ENCODE data around the gene PRAMEF12.
"Not testable (repeated sequence)": the region's sequence is repeated elsewhere in the genome, so short reads cannot be mapped to it uniquely, and the experiment has no call there.

Gene PRAMEF12

DNA sequence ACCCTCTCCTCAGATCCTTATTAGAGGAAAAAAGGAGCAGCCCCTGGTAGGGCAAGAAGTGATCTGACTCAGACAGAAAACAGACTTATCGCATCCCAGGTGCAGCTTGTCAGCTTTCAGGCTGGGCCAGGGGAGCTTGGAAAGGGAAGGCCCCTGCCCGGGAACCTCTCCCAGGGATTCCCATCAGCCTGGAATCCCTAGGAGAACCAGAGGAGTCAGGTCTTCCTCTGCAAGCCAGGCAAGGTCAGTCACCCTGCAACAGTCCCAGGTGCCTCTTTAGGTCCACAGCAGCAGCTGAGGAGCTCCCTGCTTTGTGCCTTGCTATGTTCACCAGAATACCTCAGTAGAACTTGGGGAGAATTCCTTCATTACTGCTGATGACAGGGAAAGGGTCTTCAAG lies 2.9 kb upstream of the PRAMEF12 start:
- no peak for DNase-seq (ENCODE audit: low read depth, low spot score)

DNA sequence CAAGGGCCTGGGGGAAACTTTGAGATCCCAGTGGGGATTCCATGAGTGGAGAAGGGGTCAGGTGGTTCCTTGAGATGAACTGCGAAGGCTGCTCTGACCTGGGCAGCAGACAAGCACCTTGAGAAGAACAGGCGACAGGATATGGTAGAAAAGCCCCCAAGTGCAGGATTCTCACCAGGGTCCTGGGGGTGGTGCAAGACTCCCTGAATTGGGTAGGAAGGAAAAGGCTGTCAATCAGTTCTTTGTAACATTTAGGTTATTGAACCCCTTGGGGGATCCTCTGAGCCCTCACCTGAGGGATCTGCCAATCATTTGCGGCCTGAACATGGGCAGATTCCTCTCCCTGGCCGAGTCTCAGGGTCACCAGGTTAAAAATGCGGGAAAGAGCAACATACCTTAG lies 2.4 kb upstream of the PRAMEF12 start:
- no peak for DNase-seq (ENCODE audit: low read depth, low spot score)

DNA sequence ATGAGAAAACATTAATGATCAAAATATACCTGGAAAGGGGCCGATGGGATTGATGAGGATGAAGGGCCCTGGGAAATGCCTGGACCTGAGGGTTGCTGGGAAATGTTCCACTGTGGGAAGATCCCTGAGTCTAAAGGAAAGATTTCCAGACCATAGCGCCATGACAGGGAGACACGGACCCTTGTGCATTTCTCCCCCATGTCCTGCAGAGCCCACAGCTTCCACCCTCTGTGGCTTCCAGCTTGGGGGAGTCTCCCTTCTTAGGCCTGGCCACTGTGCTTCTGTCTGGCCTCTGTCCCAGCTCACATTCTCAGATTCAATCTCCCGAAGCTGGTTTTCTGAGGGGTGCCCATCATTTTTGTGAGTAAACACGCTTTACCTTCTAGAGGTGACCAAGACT lies 1.0 kb upstream of the PRAMEF12 start:
- no peak for DNase-seq (ENCODE audit: low read depth, low spot score)

DNA sequence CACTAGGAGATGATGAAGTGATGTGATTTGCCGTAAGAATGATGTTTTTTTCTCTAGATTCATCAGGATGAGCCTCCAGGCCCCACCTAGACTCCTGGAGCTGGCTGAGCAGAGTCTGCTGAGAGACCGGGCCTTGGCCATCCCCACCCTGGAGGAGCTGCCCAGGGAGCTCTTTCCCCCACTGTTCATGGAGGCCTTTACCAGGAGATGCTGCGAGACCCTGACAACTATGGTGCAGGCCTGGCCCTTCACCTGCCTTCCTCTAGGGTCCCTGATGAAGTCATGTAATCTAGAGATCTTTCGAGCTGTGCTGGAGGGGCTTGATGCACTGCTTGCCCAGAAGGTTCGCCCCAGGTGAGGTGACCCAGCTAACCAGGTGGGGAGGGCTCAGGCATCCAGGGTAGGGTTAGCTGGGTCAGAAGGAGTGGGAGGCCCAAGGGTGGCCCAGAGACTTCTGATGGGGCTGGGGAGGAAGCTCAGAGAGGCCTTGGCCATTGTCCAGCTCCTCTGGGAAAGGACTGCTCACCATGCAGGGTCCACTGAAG lies 1.3 kb downstream of the PRAMEF12 start:
- DNase-seq (ENCODE audit: low read depth, low spot score), result no peak

DNA sequence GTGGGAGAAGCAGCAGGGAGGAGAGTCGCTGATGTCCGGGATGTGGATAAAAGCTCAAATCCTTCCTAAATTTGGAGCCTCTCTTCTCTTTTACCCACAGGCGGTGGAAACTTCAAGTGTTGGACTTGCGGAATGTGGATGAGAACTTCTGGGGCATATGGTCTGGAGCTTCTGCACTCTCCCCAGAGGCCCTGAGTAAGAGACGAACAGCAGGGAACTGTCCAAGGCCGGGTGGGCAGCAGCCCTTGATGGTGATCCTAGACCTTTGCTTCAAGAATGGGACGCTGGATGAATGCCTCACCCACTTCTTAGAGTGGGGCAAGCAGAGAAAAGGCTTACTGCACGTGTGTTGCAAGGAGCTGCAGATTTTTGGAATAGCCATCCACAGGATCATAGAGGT lies 1.9 kb downstream of the PRAMEF12 start:
- no peak for DNase-seq (ENCODE audit: low read depth, low spot score)

DNA sequence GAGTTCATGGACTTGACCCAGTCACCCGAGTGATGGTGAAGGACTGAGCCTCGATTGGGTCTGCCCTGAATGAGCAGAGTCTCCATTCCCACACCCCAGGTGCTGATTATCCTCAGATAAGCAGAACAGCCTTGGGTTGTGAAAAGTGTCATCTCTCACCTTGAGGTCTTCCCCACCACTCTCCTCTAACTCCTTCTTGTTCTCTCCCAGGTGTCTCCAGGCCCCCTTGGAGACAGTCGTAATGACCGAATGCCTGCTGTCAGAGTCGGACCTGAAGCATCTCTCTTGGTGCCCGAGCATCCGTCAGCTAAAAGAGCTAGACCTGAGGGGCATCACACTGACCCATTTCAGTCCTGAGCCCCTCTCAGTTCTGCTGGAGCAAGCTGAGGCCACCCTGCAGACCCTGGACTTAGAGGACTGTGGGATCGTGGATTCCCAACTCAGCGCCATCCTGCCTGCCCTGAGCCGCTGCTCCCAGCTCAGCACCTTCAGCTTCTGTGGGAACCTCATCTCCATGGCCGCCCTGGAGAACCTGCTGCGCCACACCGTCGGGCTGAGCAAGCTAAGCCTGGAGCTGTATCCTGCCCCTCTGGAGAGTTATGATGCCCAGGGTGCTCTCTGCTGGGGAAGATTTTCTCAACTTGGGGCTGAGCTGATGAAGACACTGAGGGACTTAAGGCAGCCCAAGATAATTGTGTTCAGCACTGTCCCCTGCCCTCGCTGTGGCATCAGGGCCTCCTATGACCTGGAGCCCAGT lies 3.4 kb downstream of the PRAMEF12 start:
- DNase-seq (ENCODE audit: low read depth, low spot score), result no peak

DNA sequence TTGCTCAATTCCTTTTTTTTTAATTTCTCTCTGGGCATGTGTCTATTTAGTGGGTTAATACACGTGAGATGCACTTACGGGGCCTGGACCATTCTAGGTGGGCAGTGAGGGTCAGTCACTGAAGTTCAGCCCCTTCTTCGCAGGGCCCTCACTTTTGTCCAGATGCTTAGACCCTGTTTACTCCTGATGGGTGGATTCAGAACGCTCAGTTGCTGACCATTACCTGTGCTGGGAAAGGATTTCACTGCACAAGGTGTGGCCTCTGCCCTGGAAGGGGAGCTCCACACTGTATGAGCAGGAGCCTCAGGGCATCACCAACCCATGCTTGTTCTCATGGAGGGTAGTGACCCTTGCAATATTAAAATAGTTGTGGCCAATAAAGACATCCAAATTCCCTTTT lies 4.5 kb downstream of the PRAMEF12 start:
- DNase-seq (ENCODE audit: low read depth, low spot score), result no peak

DNA sequence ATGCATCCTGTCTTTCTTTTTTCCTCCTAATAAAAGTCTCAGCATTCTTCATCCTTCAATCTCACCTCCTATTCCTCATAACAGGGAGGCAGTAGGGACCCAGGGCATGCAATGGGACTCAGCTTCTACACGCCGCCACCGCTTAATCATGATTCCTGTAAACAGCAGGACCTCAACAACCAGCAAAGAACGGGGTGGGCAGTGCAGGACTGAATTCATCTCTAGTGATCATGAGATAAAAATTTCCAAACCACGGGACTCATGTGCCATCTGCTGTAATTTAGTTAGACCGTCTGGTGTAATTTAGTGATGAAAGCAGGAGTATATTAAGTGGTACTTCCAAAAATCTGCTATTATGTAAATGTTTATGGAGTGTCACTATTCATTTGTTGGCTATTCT lies 5.4 kb downstream of the PRAMEF12 start:
- no peak for DNase-seq (ENCODE audit: low read depth, low spot score)

DNA sequence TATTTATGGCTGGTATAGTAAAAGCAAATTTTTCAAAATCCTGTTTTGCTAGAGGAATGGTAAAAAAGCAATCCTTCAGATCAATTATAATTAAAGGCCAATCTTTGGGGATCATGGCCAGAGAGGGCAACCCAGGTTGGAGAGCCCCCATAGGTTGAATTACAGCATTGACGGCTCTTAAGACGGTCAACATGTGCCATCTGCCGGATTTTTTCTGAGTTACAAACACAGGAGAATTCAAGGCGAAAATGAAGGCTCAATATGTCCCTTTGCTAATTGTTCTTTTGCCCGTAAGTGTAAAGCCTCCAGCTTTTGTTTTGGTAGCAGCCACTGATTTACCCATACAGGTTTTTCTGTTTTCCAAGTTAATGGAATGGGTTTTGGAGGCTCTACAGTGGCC lies 8.0 kb downstream of the PRAMEF12 start:
- not testable (repeated sequence) for DNase-seq (ENCODE audit: low read depth, low spot score)

DNA sequence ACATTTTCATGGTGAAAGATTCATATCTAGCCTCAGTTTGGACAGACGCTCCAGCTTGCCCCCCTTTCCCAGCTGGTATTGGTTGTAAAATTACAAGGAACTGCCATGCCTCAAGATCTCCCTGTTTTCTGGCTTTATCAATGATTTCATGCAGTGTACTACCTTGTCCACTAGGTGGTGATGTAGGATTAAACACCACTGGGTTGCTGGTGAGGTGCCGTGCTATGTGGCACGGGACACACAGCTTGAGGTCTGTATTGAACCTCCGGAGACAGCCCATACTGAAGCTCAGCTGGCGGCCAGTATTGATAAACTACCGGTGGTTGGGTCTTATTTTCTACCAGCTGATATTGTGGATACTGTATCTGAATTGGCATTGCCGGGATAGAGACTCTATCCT lies 10.2 kb downstream of the PRAMEF12 start:
- DNase-seq (ENCODE audit: low read depth, low spot score), result not testable (repeated sequence)

DNA sequence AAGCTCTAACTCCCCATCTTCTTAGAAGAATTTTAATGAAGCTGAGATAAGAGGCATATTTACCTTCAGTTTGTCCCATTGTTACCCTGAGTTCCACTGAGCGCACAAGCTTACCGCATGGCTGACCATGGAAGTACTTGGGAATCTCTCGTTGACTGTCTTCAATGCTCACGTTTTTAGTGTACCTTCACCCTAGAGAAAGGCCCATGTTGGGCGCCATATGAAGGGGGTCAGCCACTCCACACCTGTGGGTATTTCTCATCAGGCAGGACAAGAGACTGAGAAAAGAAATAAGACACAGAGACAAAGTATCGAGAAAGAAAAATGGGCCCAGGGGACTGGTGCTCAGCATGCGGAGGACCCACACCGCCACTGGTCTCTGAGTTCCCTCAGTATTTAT lies 11.2 kb downstream of the PRAMEF12 start:
- DNase-seq (ENCODE audit: low read depth, low spot score), result not testable (repeated sequence)

DNA sequence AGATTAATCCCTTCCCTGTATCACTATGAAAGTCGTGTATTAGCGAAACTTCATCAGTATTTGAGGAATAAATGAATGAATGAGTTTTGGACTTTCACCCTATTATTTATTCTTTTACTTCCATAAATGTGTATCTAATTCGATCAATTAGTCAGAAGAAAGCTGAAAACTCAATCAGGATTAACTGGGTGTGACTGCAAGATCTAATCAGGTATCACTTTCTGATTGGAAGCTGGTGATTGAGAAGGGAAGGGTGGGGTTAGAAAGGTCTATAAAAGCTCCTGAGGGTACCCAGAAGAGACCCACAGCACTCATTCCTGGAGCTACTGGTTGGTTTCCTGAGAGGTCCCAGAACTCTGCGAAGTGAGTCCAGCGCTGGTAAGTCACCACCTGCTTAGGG lies 17.6 kb downstream of the PRAMEF12 start, which contains the start of gene PRAMEF1:
TSS of gene PRAMEF1 (plus strand) at position 301 of the 400 bp plus-strand sequence. CDS start 1,831 bp downstream, outside the sequence.
- DNase-seq (ENCODE audit: low read depth, low spot score), result not testable (repeated sequence)

DNA sequence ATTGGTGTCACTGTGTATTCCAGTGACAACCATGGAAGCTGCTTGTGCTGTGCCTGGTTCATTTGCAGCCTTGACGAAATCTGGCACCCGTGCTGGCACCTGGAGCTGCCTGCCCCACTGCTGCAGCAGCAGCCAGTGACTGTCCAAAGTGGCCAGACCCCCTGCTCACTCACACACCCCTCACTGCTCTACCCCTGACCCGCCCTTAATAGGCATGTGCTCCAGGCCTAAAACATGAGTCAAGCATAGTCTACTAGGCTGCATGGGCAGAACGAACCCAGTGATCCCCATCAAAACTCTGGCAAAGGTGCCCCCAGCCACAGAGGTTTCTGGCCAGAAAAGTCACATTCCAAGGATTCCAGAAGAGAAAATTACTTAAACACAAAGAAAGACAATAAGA lies 25.4 kb downstream of the PRAMEF12 start:
- DNase-seq (ENCODE audit: low read depth, low spot score), result no peak

DNA sequence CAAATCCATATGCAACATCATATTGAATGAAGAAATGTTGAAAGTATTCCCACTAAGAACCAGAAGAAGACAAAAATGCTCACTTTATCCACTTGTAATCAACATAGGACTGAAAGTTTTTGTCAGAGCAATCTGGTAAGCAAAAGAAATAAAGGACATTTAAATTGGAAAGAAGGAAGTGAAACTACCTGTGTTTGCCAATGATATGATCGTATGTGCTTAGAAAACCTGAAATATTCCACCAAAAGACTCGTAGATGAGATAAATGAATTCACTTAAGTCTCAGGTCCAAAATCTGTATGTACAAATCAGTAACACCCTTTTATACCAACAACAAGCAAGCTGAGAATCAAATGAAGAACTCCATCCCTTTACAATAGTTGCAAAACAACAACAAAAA lies 26.2 kb downstream of the PRAMEF12 start:
- no peak for DNase-seq (ENCODE audit: low read depth, low spot score)

DNA sequence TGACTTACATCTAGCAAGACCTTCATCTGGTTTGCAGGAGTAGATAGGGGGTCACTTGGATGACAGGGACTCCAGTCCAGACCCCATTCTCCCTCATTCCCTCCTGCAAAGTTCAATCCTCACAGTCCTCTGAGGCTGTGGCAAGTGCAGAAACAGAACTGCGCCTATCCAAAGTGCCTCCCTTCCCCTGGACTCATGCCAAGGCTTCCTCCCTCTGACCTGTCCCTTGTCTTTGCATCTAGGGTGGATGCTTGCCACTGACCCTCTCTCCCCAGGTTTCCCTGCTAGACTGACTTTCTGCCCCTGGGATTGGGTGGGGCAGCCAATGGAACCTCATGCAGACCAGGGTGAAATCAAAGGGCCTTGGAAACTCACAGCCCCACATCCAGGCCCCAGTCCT lies 36.4 kb downstream of the PRAMEF12 start:
- no peak for DNase-seq (ENCODE audit: low read depth, low spot score)

DNA sequence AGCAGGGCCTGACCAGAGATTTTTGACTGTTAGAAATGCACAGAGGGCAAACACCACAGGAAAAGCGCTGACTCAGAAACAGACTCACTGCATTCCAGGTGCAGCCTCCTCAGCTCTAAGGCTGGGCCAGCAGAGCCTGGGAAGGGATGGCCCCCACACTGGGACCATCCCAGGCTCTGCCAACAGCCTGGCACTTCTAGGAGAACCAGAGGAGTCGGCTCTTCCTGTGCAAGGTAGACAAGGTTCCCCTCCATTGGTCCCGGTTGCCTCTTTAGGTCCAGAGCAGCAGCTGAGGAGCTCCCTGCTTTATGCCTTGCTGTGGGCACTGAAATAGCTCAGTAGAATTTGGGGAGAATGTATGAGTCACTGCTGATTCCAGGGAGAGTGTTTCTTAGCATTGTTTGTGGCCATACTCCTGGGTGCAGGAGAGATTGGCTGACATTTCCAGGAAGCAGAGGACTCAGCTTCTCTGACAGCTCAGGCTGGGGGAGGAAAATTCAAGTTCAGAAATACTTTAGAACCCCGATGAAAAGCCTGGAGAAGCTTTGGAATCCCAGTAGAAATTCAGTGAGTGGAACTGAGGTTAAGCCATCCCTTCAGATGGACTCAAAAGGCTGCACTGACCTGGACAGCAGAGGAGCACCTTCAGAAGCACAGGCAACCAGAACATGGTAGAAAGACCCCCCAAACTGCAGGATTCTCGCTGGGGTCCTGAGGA lies 37.3 kb downstream of the PRAMEF12 start:
- no peak for DNase-seq (ENCODE audit: low read depth, low spot score)

DNA sequence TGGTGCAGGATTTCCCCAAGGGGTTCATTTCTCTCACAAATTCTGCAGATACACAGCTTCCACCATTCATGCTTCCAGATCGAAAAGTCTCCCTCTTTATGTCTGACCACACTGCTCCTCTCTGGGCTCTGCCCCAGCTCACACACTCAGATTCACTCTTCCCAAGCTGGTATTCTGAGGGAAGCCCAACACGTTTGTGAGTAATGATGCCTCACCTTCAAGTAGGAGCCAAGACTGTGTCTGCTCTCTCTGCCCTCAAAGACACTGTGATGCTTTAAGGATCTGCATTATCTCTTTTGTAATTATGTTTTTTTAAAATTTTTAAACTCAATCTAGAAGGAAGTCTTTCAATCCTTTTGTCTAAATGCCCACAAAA lies 37.9 kb downstream of the PRAMEF12 start:
- DNase-seq (ENCODE audit: low read depth, low spot score), result no peak

DNA sequence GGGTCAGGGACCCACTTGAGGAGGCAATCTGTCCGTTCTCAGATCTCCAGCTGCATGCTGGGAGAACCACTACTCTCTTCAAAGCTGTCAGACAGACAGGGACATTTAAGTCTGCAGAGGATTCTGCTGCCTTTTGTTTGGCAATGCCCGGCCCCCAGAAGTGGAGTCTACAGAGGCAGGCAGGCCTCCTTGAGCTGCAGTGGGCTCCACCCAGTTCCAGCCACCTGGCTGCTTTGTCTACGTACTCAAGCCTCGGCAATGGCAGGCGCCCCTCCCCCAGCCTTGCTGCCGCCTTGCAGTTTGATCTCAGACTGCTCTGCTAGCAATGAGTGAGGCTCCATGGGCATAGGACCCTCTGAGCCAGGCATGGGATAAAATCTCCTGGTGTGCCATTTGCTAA lies 45.5 kb downstream of the PRAMEF12 start:
- not testable (repeated sequence) for DNase-seq (ENCODE audit: low read depth, low spot score)
